Fibroblast of skin of right biceps (primary cell): ENCODE measurements around the gene BPIFB6.
"Not testable (repeated sequence)": the region's sequence is repeated elsewhere in the genome, so short reads cannot be mapped to it uniquely, and the experiment has no call there.

ENCODE experiments used
- DNase-seq: peaks from one replicate; pipeline ENCODE4 v3.0.0-alpha.2; 2013

The BPIFB6 gene

GRCh38 chr20:33032555-33032954, 1.1 kb downstream of the BPIFB6 start:
- no peak for DNase-seq

GRCh38 chr20:33033381-33033780, 1.9 kb downstream of the BPIFB6 start:
- no peak for DNase-seq

GRCh38 chr20:33034115-33034514, 2.7 kb downstream of the BPIFB6 start:
- DNase-seq: no peak

- no peak for DNase-seq
These were observed 3.5 kb downstream of the BPIFB6 start for GRCh38 chr20:33034901-33035492.

GRCh38 chr20:33037456-33037855, 6.0 kb downstream of the BPIFB6 start:
- no peak for DNase-seq

- no peak for DNase-seq
These were observed 6.8 kb downstream of the BPIFB6 start for GRCh38 chr20:33038243-33038642.

- DNase-seq: no peak
These were observed 11.0 kb downstream of the BPIFB6 start for GRCh38 chr20:33042430-33042829.

GRCh38 chr20:33042983-33043730, 11.7 kb downstream of the BPIFB6 start:
- DNase-seq: no peak

- no peak for DNase-seq
These were observed 12.3 kb downstream of the BPIFB6 start for GRCh38 chr20:33043731-33044181.

GRCh38 chr20:33045129-33045721, 13.8 kb downstream of the BPIFB6 start:
- not testable (repeated sequence) for DNase-seq

GRCh38 chr20:33046412-33046811, 15.0 kb downstream of the BPIFB6 start:
- no peak for DNase-seq

GRCh38 chr20:33051333-33051732, 19.9 kb downstream of the BPIFB6 start:
- DNase-seq: no peak

GRCh38 chr20:33053291-33054106, 22.1 kb downstream of the BPIFB6 start, which contains the start of gene BPIFB3:
Gene BPIFB3 (plus strand): TSS chr20:33053903. CDS start chr20:33055436, 1,533 bp downstream.
- DNase-seq: no peak

GRCh38 chr20:33054381-33054780, 22.9 kb downstream of the BPIFB6 start:
- DNase-seq: no peak

GRCh38 chr20:33054791-33055190, 23.3 kb downstream of the BPIFB6 start:
- DNase-seq: no peak

- no peak for DNase-seq
These were observed 27.7 kb downstream of the BPIFB6 start for GRCh38 chr20:33059136-33059535.

GRCh38 chr20:33059741-33060390, 28.4 kb downstream of the BPIFB6 start:
- DNase-seq: no peak

GRCh38 chr20:33061658-33062028, 30.2 kb downstream of the BPIFB6 start:
- DNase-seq: no peak

- no peak for DNase-seq
These were observed 30.8 kb downstream of the BPIFB6 start for GRCh38 chr20:33062105-33062824.

- DNase-seq: no peak
These were observed 31.3 kb downstream of the BPIFB6 start for GRCh38 chr20:33062825-33063149.

GRCh38 chr20:33063271-33063670, 31.8 kb downstream of the BPIFB6 start:
- DNase-seq: no peak
